ENCODE data around the gene TMEM203. TPM values are rescaled to one million over a fixed set of nuclear protein-coding genes. Genes with fewer than 3 reads are reported as not detected.

Gene TMEM203
- total and polyA plus RNA-seq, 10 of the 15 experiments (the other 5 are each of a cell fraction or from before 2014, with no cell fraction given), result 7.2 to 68.1 (median 33.8) TPM

GRCh38 chr9:137198051-137198901 lies 7.2 kb downstream of the TMEM203 start:
- WGBS (ENCODE audit: insufficient coverage, insufficient replicate concordance, low lambda C conversion rate, missing lambda C conversion rate), result 76% methylated on average over 19 of the region's 19 CpGs
- CTCF ChIA-PET, result interaction anchor here (0.6 kb wide), 1 partner anchor 28 kb away, joined by 3 read pairs; no protein-coding TSS in a partner anchor

More at GRCh38 chr9:137198051-137198901, 7.2 kb downstream of the TMEM203 start:
- ChIA-PET POLR2A (interaction anchor here (0.8 to 2.5 kb wide), 5 partner anchors 9 to 150 kb away, joined by 3 to 9 read pairs (median 6); partner anchors contain the start of genes RNF208 and SSNA1), SMC1A (ENCODE audit: uncharacterized antibody, unreplicated experiment) (interaction anchor here (0.9 to 1.9 kb wide), 3 partner anchors 9 to 49 kb away, joined by 4 to 9 read pairs (median 5); partner anchors contain the start of genes ANAPC2 and SSNA1), RAD21 (ENCODE audit: unreplicated experiment) (interaction anchor here (1.3 kb wide), 1 partner anchor 29 kb away, joined by 3 read pairs; no protein-coding TSS in a partner anchor)
- DNase-seq (ENCODE audit: low read depth, low spot score), result no peak
- Histone ChIP-seq H3K4me1 (ENCODE audit: control insufficient read depth, insufficient read depth, low read length) (peaks cover 21% of the 10 kb centered on the region), H3K27ac (ENCODE audit: control insufficient read depth, insufficient read depth) (no peak overlapping the region), H3K4me2 (ENCODE audit: control insufficient read depth, insufficient read depth) (peak overlapping the region; percentile 54; the same call in 1 of the 2 replicates), H3K36me3 (ENCODE audit: control insufficient read depth in 2 of 2, insufficient read depth in 2 of 2, low read length in 1 of 2) (no peaks in the 10 kb centered on the region), H4K20me1 (ENCODE audit: control insufficient read depth, insufficient read depth) (no peaks in the 10 kb centered on the region), H3K27me3 (replicated peaks in 1 of 2; ENCODE audit: control insufficient read depth in 2 of 2, insufficient read depth in 2 of 2, low read length in 1 of 2) (no peaks in the 10 kb centered on the region), H3K9ac (ENCODE audit: control insufficient read depth, insufficient read depth, low read length) (no peak overlapping the region), H3K9me3 (replicated peaks; ENCODE audit: control insufficient read depth, insufficient read depth, low read length) (no peaks in the 10 kb centered on the region), H3K4me3 (no peak overlapping the region), H3K79me2 (ENCODE audit: control insufficient read depth, insufficient read depth, low read length) (peaks cover 8% of the 10 kb centered on the region), H2AFZ (ENCODE audit: control insufficient read depth, low read depth, low read length) (no peak overlapping the region)
- in situ Hi-C loops (cut with MboI), result no loop called here
- TF ChIP-seq HDAC2 (IDR thresholded peaks at IDR 0.05) (no peak), PAX5 (IDR thresholded peaks at IDR 0.05; ENCODE audit: borderline replicate concordance, low read depth, low read length) (no peak), ESRRA (IDR thresholded peaks at IDR 0.05; ENCODE audit: low read length) (no peak), RUNX3 (IDR thresholded peaks at IDR 0.05; ENCODE audit: low read length) (no peak), YBX1 (IDR thresholded peaks at IDR 0.05) (no peak), CHD1 (IDR thresholded peaks at IDR 0.05; ENCODE audit: low read depth, low read length) (no peak), GABPA (IDR thresholded peaks at IDR 0.05; ENCODE audit: low read depth) (no peak), BACH1 (IDR thresholded peaks at IDR 0.05; ENCODE audit: borderline replicate concordance) (no peak), ETV6 (conservative IDR thresholded peaks at IDR 0.05 in 1 of 2, IDR thresholded peaks at IDR 0.05 in 1 of 2; ENCODE audit: borderline replicate concordance in 1 of 2, low read depth in 1 of 2) (no peak), CHD4 (IDR thresholded peaks at IDR 0.05) (no peak), ZBTB33 (IDR thresholded peaks at IDR 0.05) (no peak)
- TF ChIP-seq, protein P1, sequence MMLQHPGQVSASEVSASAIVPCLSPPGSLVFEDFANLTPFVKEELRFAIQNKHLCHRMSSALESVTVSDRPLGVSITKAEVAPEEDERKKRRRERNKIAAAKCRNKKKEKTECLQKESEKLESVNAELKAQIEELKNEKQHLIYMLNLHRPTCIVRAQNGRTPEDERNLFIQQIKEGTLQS (IDR thresholded peaks at IDR 0.05; ENCODE audit: borderline replicate concordance, extremely low read depth, low read depth, low read length), result no peak
- TF ChIP-seq, protein P2, sequence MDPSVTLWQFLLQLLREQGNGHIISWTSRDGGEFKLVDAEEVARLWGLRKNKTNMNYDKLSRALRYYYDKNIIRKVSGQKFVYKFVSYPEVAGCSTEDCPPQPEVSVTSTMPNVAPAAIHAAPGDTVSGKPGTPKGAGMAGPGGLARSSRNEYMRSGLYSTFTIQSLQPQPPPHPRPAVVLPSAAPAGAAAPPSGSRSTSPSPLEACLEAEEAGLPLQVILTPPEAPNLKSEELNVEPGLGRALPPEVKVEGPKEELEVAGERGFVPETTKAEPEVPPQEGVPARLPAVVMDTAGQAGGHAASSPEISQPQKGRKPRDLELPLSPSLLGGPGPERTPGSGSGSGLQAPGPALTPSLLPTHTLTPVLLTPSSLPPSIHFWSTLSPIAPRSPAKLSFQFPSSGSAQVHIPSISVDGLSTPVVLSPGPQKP (IDR thresholded peaks at IDR 0.05; ENCODE audit: low read depth, low read length), result no peak
- FAIRE-seq, result no peak
- ATAC-seq, result no peak
- intact Hi-C loops (cut with micrococcal nuclease; ENCODE audit: unreplicated experiment), result no loop called here
- BruUV-seq (replicated peaks), result no TSS peak

All from GM12878 (cell line).